Neural cell (in vitro differentiated cells): ENCODE results near the gene MTCH1. TPM values are rescaled to one million over a fixed set of nuclear protein-coding genes. Genes with fewer than 3 reads are reported as not detected.

Source experiments
- H2AFZ ChIP-seq: fragments of 200-600, 300-800 bp; sonication (generic), shearing (Covaris generic); 2 replicates; pipeline ENCODE4 v1.6.0; 2014; ENCODE audit warnings: low read depth, mild to moderate bottlenecking, antibody characterized with exemption, low read length, moderate library complexity
- H3F3A ChIP-seq: fragments of 200-600 bp; shearing (Covaris generic); 2 replicates; pipeline ENCODE4 v1.6.1; 2016; ENCODE audit warnings: mild to moderate bottlenecking, moderate library complexity, mixed read lengths, antibody characterized with exemption, low read length; ENCODE audit not compliant: insufficient read depth, poor library complexity, severe bottlenecking
- H3K27ac ChIP-seq: fragments of 200-600, 300-800 bp; sonication (generic), shearing (Covaris generic); 2 replicates; pipeline ENCODE4 v1.5.1; 2014; ENCODE audit warnings: mild to moderate bottlenecking, low read length, moderate library complexity
- H3K27me3 ChIP-seq: fragments of 300-800, 200-600 bp; sonication (generic), shearing (Covaris generic); 2 replicates; pipeline ENCODE4 v1.6.0; 2014; ENCODE audit warnings: mild to moderate bottlenecking, low read depth, low read length, moderate library complexity; ENCODE audit not compliant: insufficient read depth
- H3K36me3 ChIP-seq: fragments of 300-800, 200-600 bp; sonication (generic), shearing (Covaris generic); 2 replicates; pipeline ENCODE4 v1.5.1; 2014; ENCODE audit warnings: mild to moderate bottlenecking, antibody characterized with exemption, low read length, moderate library complexity; ENCODE audit not compliant: insufficient read depth
- H3K4me2 ChIP-seq: fragments of 300-800, 200-600 bp; sonication (generic), shearing (Covaris generic); 2 replicates; pipeline ENCODE4 v1.6.0; 2014; ENCODE audit warnings: mild to moderate bottlenecking, low read length
- H3K4me3 ChIP-seq: fragments of 300-800, 200-600 bp; sonication (generic), shearing (Covaris generic); 2 replicates; pipeline ENCODE4 v1.5.1; 2014; ENCODE audit warnings: mild to moderate bottlenecking, low read length, moderate library complexity
- H3K79me2 ChIP-seq: fragments of 200-600 bp; shearing (Covaris generic); replicated peaks from 2 replicates; pipeline ENCODE4 v1.6.0; 2014; ENCODE audit warnings: mild to moderate bottlenecking, low read length, moderate library complexity; ENCODE audit not compliant: insufficient read depth
- H3K9ac ChIP-seq: fragments of 300-800, 200-600 bp; sonication (generic), shearing (Covaris generic); 2 replicates; pipeline ENCODE4 v1.6.1; 2016; ENCODE audit warnings: mild to moderate bottlenecking, low read length, mixed read lengths
- H3K9me2 ChIP-seq: fragments of 200-600 bp; shearing (Covaris generic); 2 replicates; pipeline ENCODE4 v1.6.1; 2016; ENCODE audit warnings: mild to moderate bottlenecking, low read length, mixed read lengths; ENCODE audit not compliant: insufficient read depth
- H3K9me3 ChIP-seq: fragments of 200-600, 300-800 bp; sonication (generic), shearing (Covaris generic); 2 replicates; pipeline ENCODE4 v1.6.1; 2016; ENCODE audit warnings: mild to moderate bottlenecking, mixed run types, low read length, moderate library complexity, mixed read lengths
- H4K20me1 ChIP-seq: fragments of 200-600 bp; shearing (Covaris generic); 2 replicates; pipeline ENCODE4 v1.6.1; 2016; ENCODE audit warnings: mild to moderate bottlenecking, mixed run types; ENCODE audit not compliant: insufficient read depth
- CTCF ChIP-seq: fragments of 450-650 bp; IDR thresholded peaks from 2 replicates; pipeline ENCODE4 v1.5.1; 2014; ENCODE audit warnings: antibody characterized with exemption, mild to moderate bottlenecking, moderate library complexity; ENCODE audit not compliant: poor library complexity, severe bottlenecking
- EP300 ChIP-seq: fragments of 450-650 bp; conservative IDR thresholded peaks from 2 replicates; pipeline ENCODE4 v1.6.1; 2014; ENCODE audit warnings: antibody characterized with exemption, mild to moderate bottlenecking, moderate library complexity; ENCODE audit not compliant: poor library complexity, severe bottlenecking
- EZH2 ChIP-seq: fragments of 200-600, 300-800 bp; shearing (Covaris generic), sonication (generic); IDR thresholded peaks from 2 replicates; pipeline ENCODE4 v1.6.1; 2014; ENCODE audit warnings: antibody characterized with exemption, low read length, borderline replicate concordance, mild to moderate bottlenecking; ENCODE audit not compliant: insufficient read depth, poor library complexity, severe bottlenecking
- MXI1 ChIP-seq: fragments of 450-650 bp; conservative IDR thresholded peaks from 2 replicates; pipeline ENCODE4 v1.6.1; 2014; ENCODE audit warnings: antibody characterized with exemption, mild to moderate bottlenecking; ENCODE audit not compliant: poor library complexity, severe bottlenecking
- POLR2AphosphoS5 ChIP-seq: IDR thresholded peaks from 2 replicates; pipeline ENCODE4 v1.6.1; 2012
- RAD21 ChIP-seq: fragments of 450-650 bp; conservative IDR thresholded peaks from 2 replicates; pipeline ENCODE4 v1.6.1; 2014; ENCODE audit warnings: antibody characterized with exemption, mild to moderate bottlenecking, moderate library complexity
- REST ChIP-seq: IDR thresholded peaks from 2 replicates; pipeline ENCODE4 v1.6.1; 2012; ENCODE audit warnings: borderline replicate concordance
- SMC3 ChIP-seq: fragments of 450-650 bp; conservative IDR thresholded peaks from 2 replicates; pipeline ENCODE4 v1.6.1; 2014; ENCODE audit warnings: antibody characterized with exemption, mild to moderate bottlenecking, moderate library complexity; ENCODE audit not compliant: poor library complexity
- TAF1 ChIP-seq: IDR thresholded peaks from 2 replicates; pipeline ENCODE4 v1.6.1; 2012; ENCODE audit warnings: low read depth
- polyA plus RNA-seq: library from polyadenylated mRNA; depleted of rRNA; stranded (reverse); fragments of >200 nt; gene quantifications from 2 replicates; pipeline ENCODE4 v1.2.3, GENCODE V29; 2014

Gene MTCH1
- polyA plus RNA-seq, 1 donor from 2014 or later: 217 TPM

- TF ChIP-seq EZH2: no peak
- no peak for TF ChIP-seq REST
- TF ChIP-seq TAF1: no peak
- no peak for TF ChIP-seq SMC3
- no peak for TF ChIP-seq RAD21
- no peak for TF ChIP-seq EP300
- no peak for TF ChIP-seq MXI1
- no peak for TF ChIP-seq POLR2AphosphoS5
- TF ChIP-seq CTCF: no peak
- no peaks in the 10 kb centered on the region for H3K9me2 ChIP-seq
- no peaks in the 10 kb centered on the region for H3F3A ChIP-seq
- no peak overlapping the region for H3K27ac ChIP-seq
- no peak overlapping the region for H3K4me3 ChIP-seq
- no peak overlapping the region for H3K9ac ChIP-seq
- H3K4me2 ChIP-seq: no peak overlapping the region
- H3K36me3 ChIP-seq: no peaks in the 10 kb centered on the region
- no peaks in the 10 kb centered on the region for H4K20me1 ChIP-seq
- no peak overlapping the region for H2AFZ ChIP-seq
- H3K79me2 ChIP-seq: no peaks in the 10 kb centered on the region
- H3K27me3 ChIP-seq: no peaks in the 10 kb centered on the region
- no peaks in the 10 kb centered on the region for H3K9me3 ChIP-seq
These were observed 36.3 kb upstream of the MTCH1 start for GRCh38 chr6:37022135-37022863.

- Histone ChIP-seq H3K27me3 (no peaks in the 10 kb centered on the region), H4K20me1 (no peaks in the 10 kb centered on the region), H3K4me3 (no peak overlapping the region), H3K9me2 (no peaks in the 10 kb centered on the region), H3K27ac (no peak overlapping the region), H3K79me2 (no peaks in the 10 kb centered on the region), H3K9ac (no peak overlapping the region), H3F3A (no peaks in the 10 kb centered on the region), H3K4me2 (no peak overlapping the region), H2AFZ (no peak overlapping the region), H3K36me3 (no peaks in the 10 kb centered on the region), H3K9me3 (no peaks in the 10 kb centered on the region)
- TF ChIP-seq SMC3 (peak; percentile 77), TAF1 (no peak), CTCF (peak; percentile 65), RAD21 (peak; percentile 74)
These were observed 35.5 kb upstream of the MTCH1 start for GRCh38 chr6:37021356-37022129.
